Measurements from ENCODE around the gene NATD1. TPM values are rescaled to one million over a fixed set of nuclear protein-coding genes. Genes with fewer than 3 reads are reported as not detected.

Gene NATD1
- total RNA-seq, 1 experiment from 2014 or later: 3.1 TPM

DNA sequence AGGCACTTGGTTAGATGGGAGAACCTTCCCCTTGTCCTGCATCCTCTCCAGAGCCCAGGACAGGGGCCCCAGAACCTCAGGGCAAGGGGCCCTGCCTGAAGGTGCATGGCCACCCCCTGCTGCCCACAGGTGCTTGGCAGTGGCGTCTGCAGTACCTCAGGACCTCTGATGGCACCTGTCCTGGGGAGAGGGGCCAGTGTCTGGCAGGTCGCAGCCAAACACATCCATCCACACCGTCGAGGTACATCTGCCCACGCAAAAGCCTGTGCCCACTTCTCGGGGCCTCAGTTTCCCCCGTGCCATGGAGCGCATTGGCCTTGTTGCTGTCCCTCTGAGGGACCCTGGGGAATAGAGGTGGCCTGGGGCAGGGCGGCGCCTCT, 40.6 kb upstream of the NATD1 start:
- intact Hi-C loops (cut with micrococcal nuclease): no loop called here
- no TSS peak for BruUV-seq (replicated peaks)
- Histone ChIP-seq H4K20me1 (ENCODE audit: insufficient read depth) (no peaks in the 10 kb centered on the region; the same call in 1 of the 2 replicates), H3K9ac (ENCODE audit: low read length) (no peak overlapping the region), H3K9me3 (ENCODE audit: control insufficient read depth in 1 of 2, insufficient read depth in 1 of 2, low read depth in 1 of 2, low read length in 2 of 2) (peaks cover 0 to 3% of the 10 kb centered on the region in 2 experiments; a peak in 1 of 4 replicates), H3K4me1 (ENCODE audit: control insufficient read depth in 1 of 2, insufficient read depth in 2 of 2, low read length in 2 of 2) (peaks cover 21% of the 10 kb centered on the region in 2 experiments), H3K27ac (ENCODE audit: low read depth, low read length) (no peak overlapping the region), H3K27me3 (ENCODE audit: insufficient read depth, low read length) (no peaks in the 10 kb centered on the region), H3K4me3 (replicated peaks in 1 of 2; ENCODE audit: low read depth in 1 of 2, low read length in 2 of 2) (no peak overlapping the region), H2AFZ (ENCODE audit: low read depth, low read length, poor library complexity, severe bottlenecking) (no peak overlapping the region), H3K36me3 (ENCODE audit: control insufficient read depth in 1 of 2, insufficient read depth in 2 of 2, low read length in 2 of 2) (peaks cover 7 to 22% of the 10 kb centered on the region in 2 experiments; a peak in 3 of 4 replicates), H3K4me2 (ENCODE audit: low read length) (no peak overlapping the region), H3K9me2 (ENCODE audit: insufficient read depth) (no peaks in the 10 kb centered on the region), H3K79me2 (ENCODE audit: insufficient read depth, low read length) (peaks cover 97% of the 10 kb centered on the region)
- ATAC-seq (no peak), DNase-seq (ENCODE audit: low read depth, low spot score) (no peak)
- POLR2A ChIA-PET: no interaction called here
- TF ChIP-seq JUND (IDR thresholded peaks at IDR 0.05) (no peak), SP1 (IDR thresholded peaks at IDR 0.05; ENCODE audit: low read depth) (no peak), CBX3 (IDR thresholded peaks at IDR 0.05; ENCODE audit: low read depth) (no peak)
- TF ChIP-seq, protein P1, sequence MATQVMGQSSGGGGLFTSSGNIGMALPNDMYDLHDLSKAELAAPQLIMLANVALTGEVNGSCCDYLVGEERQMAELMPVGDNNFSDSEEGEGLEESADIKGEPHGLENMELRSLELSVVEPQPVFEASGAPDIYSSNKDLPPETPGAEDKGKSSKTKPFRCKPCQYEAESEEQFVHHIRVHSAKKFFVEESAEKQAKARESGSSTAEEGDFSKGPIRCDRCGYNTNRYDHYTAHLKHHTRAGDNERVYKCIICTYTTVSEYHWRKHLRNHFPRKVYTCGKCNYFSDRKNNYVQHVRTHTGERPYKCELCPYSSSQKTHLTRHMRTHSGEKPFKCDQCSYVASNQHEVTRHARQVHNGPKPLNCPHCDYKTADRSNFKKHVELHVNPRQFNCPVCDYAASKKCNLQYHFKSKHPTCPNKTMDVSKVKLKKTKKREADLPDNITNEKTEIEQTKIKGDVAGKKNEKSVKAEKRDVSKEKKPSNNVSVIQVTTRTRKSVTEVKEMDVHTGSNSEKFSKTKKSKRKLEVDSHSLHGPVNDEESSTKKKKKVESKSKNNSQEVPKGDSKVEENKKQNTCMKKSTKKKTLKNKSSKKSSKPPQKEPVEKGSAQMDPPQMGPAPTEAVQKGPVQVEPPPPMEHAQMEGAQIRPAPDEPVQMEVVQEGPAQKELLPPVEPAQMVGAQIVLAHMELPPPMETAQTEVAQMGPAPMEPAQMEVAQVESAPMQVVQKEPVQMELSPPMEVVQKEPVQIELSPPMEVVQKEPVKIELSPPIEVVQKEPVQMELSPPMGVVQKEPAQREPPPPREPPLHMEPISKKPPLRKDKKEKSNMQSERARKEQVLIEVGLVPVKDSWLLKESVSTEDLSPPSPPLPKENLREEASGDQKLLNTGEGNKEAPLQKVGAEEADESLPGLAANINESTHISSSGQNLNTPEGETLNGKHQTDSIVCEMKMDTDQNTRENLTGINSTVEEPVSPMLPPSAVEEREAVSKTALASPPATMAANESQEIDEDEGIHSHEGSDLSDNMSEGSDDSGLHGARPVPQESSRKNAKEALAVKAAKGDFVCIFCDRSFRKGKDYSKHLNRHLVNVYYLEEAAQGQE (IDR thresholded peaks at IDR 0.05; ENCODE audit: low read depth): no peak
- RAD21 ChIA-PET (ENCODE audit: low non-redundant PET in 1 of 2, low total read pairs in 2 of 2, uncharacterized antibody in 2 of 2, unreplicated experiment in 2 of 2): no interaction called here
- CTCF ChIA-PET: no interaction called here
